NCI-H1694 (cell line): ENCODE measurements around the gene RTTN.
"Not testable (repeated sequence)": the region's sequence is repeated elsewhere in the genome, so short reads cannot be mapped to it uniquely, and the experiment has no call there.

Experiments used
- DNase-seq: peaks from one replicate; lab custom pipeline; 2025; lab: John Stamatoyannopoulos, UW

Gene RTTN

GRCh38 chr18:70205421-70206397 lies at the start of gene RTTN:
TSS of gene RTTN (minus strand) at chr18:70205687. CDS start at chr18:70205658, 29 bp downstream.
- DNase-seq: peak; percentile 80

- DNase-seq: no peak
These were observed 45.3 kb upstream of the RTTN start for GRCh38 chr18:70250781-70251180.

GRCh38 chr18:70249861-70250260 lies 44.4 kb upstream of the RTTN start:
- not testable (repeated sequence) for DNase-seq

GRCh38 chr18:70249118-70249517 lies 43.6 kb upstream of the RTTN start:
- DNase-seq: no peak

GRCh38 chr18:70246061-70246466 lies 40.6 kb upstream of the RTTN start:
- no peak for DNase-seq

- DNase-seq: no peak
These were observed 37.8 kb upstream of the RTTN start for GRCh38 chr18:70243131-70243929.

- DNase-seq: not testable (repeated sequence)
These were observed 31.4 kb upstream of the RTTN start for GRCh38 chr18:70236921-70237320.

GRCh38 chr18:70235478-70235877 lies 30.0 kb upstream of the RTTN start:
- no peak for DNase-seq

GRCh38 chr18:70234667-70235459 lies 29.4 kb upstream of the RTTN start:
- no peak for DNase-seq

- DNase-seq: no peak
These were observed 28.5 kb upstream of the RTTN start for GRCh38 chr18:70233974-70234373.

- no peak for DNase-seq
These were observed 26.8 kb upstream of the RTTN start for GRCh38 chr18:70232261-70232660.

GRCh38 chr18:70229639-70230038 lies 24.2 kb upstream of the RTTN start:
- no peak for DNase-seq

GRCh38 chr18:70228536-70228935 lies 23.0 kb upstream of the RTTN start:
- no peak for DNase-seq

- no peak for DNase-seq
These were observed 22.0 kb upstream of the RTTN start for GRCh38 chr18:70227438-70227837.

- no peak for DNase-seq
These were observed 16.4 kb upstream of the RTTN start for GRCh38 chr18:70221915-70222278.

GRCh38 chr18:70221156-70221914 lies 15.8 kb upstream of the RTTN start:
- no peak for DNase-seq

- DNase-seq: no peak
These were observed 15.1 kb upstream of the RTTN start for GRCh38 chr18:70220628-70221027.

- DNase-seq: no peak
These were observed 14.2 kb upstream of the RTTN start for GRCh38 chr18:70219688-70220087.

GRCh38 chr18:70216788-70217187 lies 11.3 kb upstream of the RTTN start:
- no peak for DNase-seq

GRCh38 chr18:70207181-70207580 lies 1.7 kb upstream of the RTTN start:
- no peak for DNase-seq

- no peak for DNase-seq
These were observed 5.2 kb downstream of the RTTN start for GRCh38 chr18:70200286-70200685.
